Activated CD8-positive, alpha-beta memory T cell treated with anti-CD3 and anti-CD28 coated beads, Interleukin-2, amount 10 ng/mL, durations not matched to agents 7 days and 5 days (primary cell): ENCODE measurements around the gene CEP63. TPM values are rescaled to one million over a fixed set of nuclear protein-coding genes. Genes with fewer than 3 reads are reported as not detected.
A peak's percentile ranks its signal among the peaks of the same experiment; 100 is the strongest.
"Not testable (repeated sequence)": the region's sequence is repeated elsewhere in the genome, so short reads cannot be mapped to it uniquely, and the experiment has no call there.

Experiments
- ATAC-seq: fragments of 150-1000 bp; cut with Tn5 transposase; one replicate; pipeline ENCODE4 v1.10.0; 2021; ENCODE audit warnings: moderate library complexity
- CTCF ChIA-PET: fragments of 350-600 bp; sonication (Branson Sonifier 250); formaldehyde crosslinking; loops from one replicate; lab custom pipeline; 2021; ENCODE audit warnings: antibody characterized with exemption; lab: Charles Lee
- DNase-seq: peaks from one replicate; pipeline ENCODE4 v3.0.0-alpha.2; 2020
- H3K27ac Mint-ChIP-seq: one replicate; pipeline ENCODE4 v1.8.0; 2021; ENCODE audit warnings: mild to moderate bottlenecking, mixed read lengths
- H3K27me3 Mint-ChIP-seq: one replicate; pipeline ENCODE4 v1.8.0; 2021; ENCODE audit warnings: mixed read lengths
- H3K36me3 Mint-ChIP-seq: one replicate; pipeline ENCODE4 v1.8.0; 2021; ENCODE audit warnings: mild to moderate bottlenecking, mixed read lengths
- H3K4me1 Mint-ChIP-seq: one replicate; pipeline ENCODE4 v1.8.0; 2021; ENCODE audit warnings: mixed read lengths
- H3K4me3 Mint-ChIP-seq: one replicate; pipeline ENCODE4 v1.8.0; 2021; ENCODE audit warnings: mild to moderate bottlenecking, moderate library complexity, mixed read lengths
- H3K9me3 Mint-ChIP-seq: one replicate; pipeline ENCODE4 v1.8.0; 2022; ENCODE audit warnings: low read depth, mixed read lengths
- total RNA-seq, 2 experiments: library from RNA; stranded (reverse); gene quantifications; one replicate each; pipeline ENCODE4 v1.2.3, GENCODE V29; 2021

The CEP63 gene
- total RNA-seq, 2 experiments from 2014 or later = 17.8 to 25.8 TPM

- no peak for ATAC-seq
- peaks cover 4% of the 10 kb centered on the region for H3K4me1 Mint-ChIP-seq
- CTCF ChIA-PET = interaction anchor here (1.2 kb wide), 1 partner anchor 24 kb away, joined by 3 read pairs; no protein-coding TSS in a partner anchor
Observed at GRCh38 chr3:134576426-134576825, 90.6 kb downstream of the CEP63 start.

GRCh38 chr3:134576831-134577230, 91.0 kb downstream of the CEP63 start:
- no peaks in the 10 kb centered on the region for H3K27me3 Mint-ChIP-seq
- H3K36me3 Mint-ChIP-seq = no peaks in the 10 kb centered on the region
- CTCF ChIA-PET = interaction anchor here (1.2 kb wide), 1 partner anchor 24 kb away, joined by 3 read pairs; no protein-coding TSS in a partner anchor
- no peak for ATAC-seq
- no peak for DNase-seq
- peaks cover 3% of the 10 kb centered on the region for H3K9me3 Mint-ChIP-seq
- H3K4me3 Mint-ChIP-seq = no peak overlapping the region
- H3K27ac Mint-ChIP-seq = no peak overlapping the region
- H3K4me1 Mint-ChIP-seq = peaks cover 4% of the 10 kb centered on the region

More at GRCh38 chr3:134576426-134576825, 90.6 kb downstream of the CEP63 start:
- H3K27ac Mint-ChIP-seq = no peak overlapping the region
- H3K27me3 Mint-ChIP-seq = no peaks in the 10 kb centered on the region
- no peaks in the 10 kb centered on the region for H3K36me3 Mint-ChIP-seq
- peaks cover 3% of the 10 kb centered on the region for H3K9me3 Mint-ChIP-seq
- no peak overlapping the region for H3K4me3 Mint-ChIP-seq
- DNase-seq = no peak

GRCh38 chr3:134579141-134579665, 93.3 kb downstream of the CEP63 start:
- no peak overlapping the region for H3K4me3 Mint-ChIP-seq
- CTCF ChIA-PET = no interaction called here
- ATAC-seq = no peak
- H3K9me3 Mint-ChIP-seq = peaks cover 3% of the 10 kb centered on the region
- peaks cover 6% of the 10 kb centered on the region for H3K27me3 Mint-ChIP-seq
- no peak overlapping the region for H3K27ac Mint-ChIP-seq
- H3K4me1 Mint-ChIP-seq = peaks cover 4% of the 10 kb centered on the region
- no peak for DNase-seq
- H3K36me3 Mint-ChIP-seq = no peaks in the 10 kb centered on the region

- Mint-ChIP-seq H3K27ac (no peak overlapping the region), H3K9me3 (no peaks in the 10 kb centered on the region), H3K4me1 (no peaks in the 10 kb centered on the region), H3K36me3 (no peaks in the 10 kb centered on the region), H3K4me3 (no peak overlapping the region), H3K27me3 (peaks cover 18% of the 10 kb centered on the region)
- no peak for ATAC-seq
- CTCF ChIA-PET = interaction anchor here (1.2 kb wide), 1 partner anchor 11 kb away, joined by 3 read pairs; no protein-coding TSS in a partner anchor
- DNase-seq = no peak
Observed at GRCh38 chr3:134590766-134591165, 104.9 kb downstream of the CEP63 start.

- CTCF ChIA-PET = no interaction called here
- Mint-ChIP-seq H3K4me1 (peaks cover 3% of the 10 kb centered on the region), H3K27ac (no peak overlapping the region), H3K9me3 (no peaks in the 10 kb centered on the region), H3K27me3 (peaks cover 18% of the 10 kb centered on the region), H3K36me3 (no peaks in the 10 kb centered on the region), H3K4me3 (no peak overlapping the region)
- no peak for ATAC-seq
- DNase-seq = no peak
Observed at GRCh38 chr3:134592806-134593205, 106.9 kb downstream of the CEP63 start.

GRCh38 chr3:134594331-134594741, 108.5 kb downstream of the CEP63 start:
- Mint-ChIP-seq H3K27me3 (peaks cover 16% of the 10 kb centered on the region), H3K36me3 (no peaks in the 10 kb centered on the region), H3K9me3 (no peaks in the 10 kb centered on the region), H3K4me1 (peaks cover 10% of the 10 kb centered on the region), H3K4me3 (no peak overlapping the region), H3K27ac (no peak overlapping the region)
- CTCF ChIA-PET = no interaction called here
- no peak for DNase-seq
- ATAC-seq = no peak

GRCh38 chr3:134594986-134595385, 109.1 kb downstream of the CEP63 start:
- CTCF ChIA-PET, H3K4me1 Mint-ChIP-seq, ATAC-seq, H3K36me3 Mint-ChIP-seq, H3K27ac Mint-ChIP-seq, DNase-seq, H3K4me3 Mint-ChIP-seq, H3K9me3 Mint-ChIP-seq: not testable (repeated sequence)
- peaks cover 10% of the 10 kb centered on the region for H3K27me3 Mint-ChIP-seq

GRCh38 chr3:134597390-134597970, 111.6 kb downstream of the CEP63 start:
- ATAC-seq (no peak), DNase-seq (no peak)
- Mint-ChIP-seq H3K27ac (no peak overlapping the region), H3K27me3 (peaks cover 8% of the 10 kb centered on the region), H3K9me3 (no peaks in the 10 kb centered on the region), H3K4me1 (peaks cover 17% of the 10 kb centered on the region), H3K4me3 (no peak overlapping the region), H3K36me3 (no peaks in the 10 kb centered on the region)
- CTCF ChIA-PET = no interaction called here

GRCh38 chr3:134598763-134599545, 113.1 kb downstream of the CEP63 start:
- CTCF ChIA-PET = interaction anchor here (1.6 to 3.5 kb wide), 2 partner anchors 41 to 156 kb away, joined by 6 to 25 read pairs; no protein-coding TSS in a partner anchor

GRCh38 chr3:134600206-134600605, 114.3 kb downstream of the CEP63 start:
- H3K4me1 Mint-ChIP-seq = peaks cover 17% of the 10 kb centered on the region
- DNase-seq (no peak), ATAC-seq (no peak)
- CTCF ChIA-PET = interaction anchor here (0.8 to 3.5 kb wide), 13 partner anchors 15 to 1442 kb away, joined by 3 to 25 read pairs (median 4); partner anchors contain the start of genes ANAPC13 and CEP63
- no peaks in the 10 kb centered on the region for H3K36me3 Mint-ChIP-seq
- H3K9me3 Mint-ChIP-seq = no peaks in the 10 kb centered on the region
- H3K27ac Mint-ChIP-seq = no peak overlapping the region
- no peak overlapping the region for H3K4me3 Mint-ChIP-seq
- H3K27me3 Mint-ChIP-seq = peaks cover 8% of the 10 kb centered on the region

More at GRCh38 chr3:134598763-134599545, 113.1 kb downstream of the CEP63 start:
- no peak for ATAC-seq
- no peak overlapping the region for H3K27ac Mint-ChIP-seq
- H3K27me3 Mint-ChIP-seq = peaks cover 8% of the 10 kb centered on the region
- peaks cover 17% of the 10 kb centered on the region for H3K4me1 Mint-ChIP-seq
- no peaks in the 10 kb centered on the region for H3K36me3 Mint-ChIP-seq
- H3K4me3 Mint-ChIP-seq = no peak overlapping the region
- H3K9me3 Mint-ChIP-seq = no peaks in the 10 kb centered on the region
- DNase-seq = no peak

GRCh38 chr3:134600685-134601463, 115.0 kb downstream of the CEP63 start:
- H3K4me3 Mint-ChIP-seq = no peak overlapping the region
- peaks cover 17% of the 10 kb centered on the region for H3K4me1 Mint-ChIP-seq
- CTCF ChIA-PET = interaction anchor here (0.8 to 3.5 kb wide), 16 partner anchors 10 to 1441 kb away, joined by 3 to 25 read pairs (median 4); partner anchors contain the start of genes ANAPC13 and CEP63
- peaks cover 14% of the 10 kb centered on the region for H3K27me3 Mint-ChIP-seq
- H3K9me3 Mint-ChIP-seq = no peaks in the 10 kb centered on the region
- ATAC-seq (peak; percentile 85), DNase-seq (peak; percentile 70)
- no peak overlapping the region for H3K27ac Mint-ChIP-seq
- H3K36me3 Mint-ChIP-seq = no peaks in the 10 kb centered on the region

GRCh38 chr3:134601539-134602439, 115.9 kb downstream of the CEP63 start:
- Mint-ChIP-seq H3K4me3 (no peak overlapping the region), H3K27ac (no peak overlapping the region), H3K4me1 (peaks cover 17% of the 10 kb centered on the region), H3K27me3 (peaks cover 17% of the 10 kb centered on the region), H3K9me3 (no peaks in the 10 kb centered on the region), H3K36me3 (no peaks in the 10 kb centered on the region)
- DNase-seq (peak; percentile 38), ATAC-seq (no peak)
- CTCF ChIA-PET = interaction anchor here (0.9 to 3.5 kb wide), 10 partner anchors 11 to 1440 kb away, joined by 3 to 25 read pairs (median 4); no protein-coding TSS in a partner anchor
